Neural cell (in vitro differentiated cells): ENCODE results near the gene FGD4.

Source experiments
- POLR2AphosphoS5 ChIP-seq: IDR thresholded peaks from 2 replicates; pipeline ENCODE4 v1.6.1; 2012
- RAD21 ChIP-seq: fragments of 450-650 bp; conservative IDR thresholded peaks from 2 replicates; pipeline ENCODE4 v1.6.1; 2014; ENCODE audit warnings: antibody characterized with exemption, mild to moderate bottlenecking, moderate library complexity
- TF ChIP-seq, protein P1 (sequence below): fragments of 450-650 bp; IDR thresholded peaks from 2 replicates; pipeline ENCODE4 v1.5.1; 2014; ENCODE audit warnings: antibody characterized with exemption, mild to moderate bottlenecking, moderate library complexity; ENCODE audit not compliant: poor library complexity, severe bottlenecking

DNA sequence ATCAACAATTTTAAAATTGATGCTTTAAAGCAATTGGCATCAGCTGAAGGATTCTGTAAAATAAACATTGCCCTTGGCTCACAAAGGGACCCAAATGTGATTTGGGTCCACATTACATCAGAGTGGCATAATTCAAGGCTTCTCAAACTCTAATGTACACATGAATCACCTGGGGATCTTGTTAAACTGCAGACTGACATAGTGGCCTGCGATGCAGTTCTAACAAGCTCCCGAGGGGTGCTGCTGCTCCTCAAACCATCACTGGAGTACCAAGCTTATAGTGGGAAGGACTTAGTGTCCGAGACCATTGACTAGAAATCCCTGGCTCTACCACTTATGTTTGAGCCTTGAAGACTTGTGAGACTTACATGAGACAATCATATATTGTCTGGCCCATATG lies 247.9 kb downstream of the FGD4 start:
- TF ChIP-seq, protein P1, sequence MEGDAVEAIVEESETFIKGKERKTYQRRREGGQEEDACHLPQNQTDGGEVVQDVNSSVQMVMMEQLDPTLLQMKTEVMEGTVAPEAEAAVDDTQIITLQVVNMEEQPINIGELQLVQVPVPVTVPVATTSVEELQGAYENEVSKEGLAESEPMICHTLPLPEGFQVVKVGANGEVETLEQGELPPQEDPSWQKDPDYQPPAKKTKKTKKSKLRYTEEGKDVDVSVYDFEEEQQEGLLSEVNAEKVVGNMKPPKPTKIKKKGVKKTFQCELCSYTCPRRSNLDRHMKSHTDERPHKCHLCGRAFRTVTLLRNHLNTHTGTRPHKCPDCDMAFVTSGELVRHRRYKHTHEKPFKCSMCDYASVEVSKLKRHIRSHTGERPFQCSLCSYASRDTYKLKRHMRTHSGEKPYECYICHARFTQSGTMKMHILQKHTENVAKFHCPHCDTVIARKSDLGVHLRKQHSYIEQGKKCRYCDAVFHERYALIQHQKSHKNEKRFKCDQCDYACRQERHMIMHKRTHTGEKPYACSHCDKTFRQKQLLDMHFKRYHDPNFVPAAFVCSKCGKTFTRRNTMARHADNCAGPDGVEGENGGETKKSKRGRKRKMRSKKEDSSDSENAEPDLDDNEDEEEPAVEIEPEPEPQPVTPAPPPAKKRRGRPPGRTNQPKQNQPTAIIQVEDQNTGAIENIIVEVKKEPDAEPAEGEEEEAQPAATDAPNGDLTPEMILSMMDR = no peak
- no peak for TF ChIP-seq POLR2AphosphoS5
- TF ChIP-seq RAD21 = no peak
